Fibroblast of gingiva (primary cell): ENCODE measurements around the gene SEPTIN5.

Experiments
- DNase-seq: peaks from one replicate; pipeline ENCODE4 v3.0.0-alpha.2; 2011; ENCODE audit warnings: low read depth

Gene SEPTIN5

DNA sequence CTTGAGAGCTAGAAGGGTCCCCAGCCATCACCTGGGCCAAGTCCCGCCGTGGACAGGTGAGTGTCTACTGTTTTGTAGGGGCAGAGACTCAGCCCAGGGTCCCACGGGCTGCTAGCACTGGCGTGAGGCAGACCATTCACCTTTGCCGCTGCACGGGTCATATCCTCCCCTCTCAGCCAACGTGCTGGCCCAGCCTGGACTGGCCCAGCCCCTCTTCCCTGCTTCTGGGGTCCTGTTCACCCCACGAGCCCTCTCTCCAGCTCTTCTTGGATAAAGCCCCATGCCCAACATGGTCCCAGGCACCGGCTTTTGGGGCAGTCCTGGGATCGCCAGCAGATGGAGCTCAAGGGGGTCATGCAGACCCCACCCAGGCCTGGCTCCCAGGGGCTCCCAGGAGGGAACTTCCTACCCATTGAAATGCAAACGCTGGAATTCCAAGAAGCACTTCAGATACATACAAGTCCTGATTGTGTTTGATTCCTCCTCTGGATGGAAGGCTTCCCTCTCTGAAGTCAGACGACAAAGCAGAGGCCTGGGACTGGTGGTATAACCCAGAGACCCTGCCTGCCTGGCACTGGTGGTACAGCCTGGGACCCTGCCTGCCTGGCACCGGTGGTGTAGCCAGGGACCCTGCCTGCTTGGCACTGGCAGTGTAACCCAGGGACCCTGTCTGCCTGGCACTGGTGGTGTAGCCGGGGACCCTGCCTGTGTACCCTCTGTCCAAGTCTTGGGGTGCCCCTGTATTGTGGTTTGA is 8.9 kb upstream of the SEPTIN5 start:
- no peak for DNase-seq

DNA sequence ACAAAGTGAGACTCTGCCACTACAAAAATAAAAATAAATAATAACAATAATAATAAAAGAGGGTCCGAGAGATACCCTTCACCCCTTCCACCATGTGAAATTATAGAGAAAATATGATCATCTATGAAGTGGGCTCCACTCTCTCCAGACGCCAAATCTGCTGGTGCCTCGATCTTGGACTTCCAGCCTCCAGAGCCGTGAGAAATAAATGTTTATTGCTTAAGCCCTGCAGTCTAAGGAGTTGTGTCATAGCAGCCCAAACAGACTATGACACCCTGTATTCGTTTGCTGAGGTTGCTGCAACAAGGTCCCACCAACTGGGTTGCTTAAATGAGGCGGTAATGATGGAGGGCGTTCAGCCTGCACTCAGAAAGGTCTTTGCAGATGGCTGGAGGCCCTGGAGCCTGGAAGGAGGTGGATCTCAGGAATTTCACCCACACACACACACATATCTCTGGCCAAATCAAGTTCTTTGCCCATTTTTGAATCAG is 7.6 kb upstream of the SEPTIN5 start:
- DNase-seq = no peak

DNA sequence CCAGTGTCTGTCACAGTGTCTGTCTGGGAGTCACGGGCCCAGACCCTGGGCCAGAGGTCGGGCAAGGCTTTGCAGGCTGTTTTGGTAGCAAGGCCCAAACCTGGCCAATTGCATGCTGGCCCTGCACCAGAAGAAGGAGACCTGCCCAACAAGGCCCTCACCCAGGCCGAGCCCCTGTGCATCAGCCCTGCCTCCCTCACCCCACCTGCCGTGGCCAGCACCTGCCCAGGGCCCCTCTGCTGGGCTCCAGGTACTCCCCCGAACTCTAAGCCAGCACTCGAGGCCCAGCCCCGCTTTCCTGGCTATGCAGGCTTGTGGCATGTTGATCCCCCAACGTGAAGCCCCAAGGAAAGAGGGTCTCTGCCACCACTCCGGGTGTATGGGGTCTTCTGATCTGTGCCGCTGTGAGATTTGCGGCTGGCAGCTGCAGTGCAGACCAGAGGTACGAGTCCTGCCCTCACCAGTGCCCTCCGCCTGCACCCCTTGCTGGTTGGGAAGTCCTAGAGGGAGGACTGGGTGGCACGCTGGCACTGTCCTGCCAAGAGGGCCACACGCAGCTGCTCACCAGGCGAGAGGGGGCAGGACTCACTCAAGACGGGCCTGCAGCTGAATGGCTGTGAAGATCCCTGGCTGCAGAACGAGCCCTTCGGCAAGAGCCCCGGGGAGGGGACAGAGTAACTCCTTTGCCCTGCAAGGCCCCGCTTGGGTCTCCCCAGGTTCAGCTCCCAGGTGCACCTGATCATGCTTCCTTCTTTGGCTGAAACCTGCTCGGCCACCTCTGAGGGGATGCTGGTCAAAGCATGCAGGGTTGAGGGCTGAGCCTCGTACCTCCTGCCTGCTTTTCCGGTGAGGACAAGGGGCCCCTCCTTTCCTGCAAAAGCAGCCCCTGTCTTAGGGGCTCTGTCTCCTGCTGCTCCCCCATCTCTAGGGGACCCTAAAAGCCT is 6.7 kb upstream of the SEPTIN5 start:
- no peak for DNase-seq

DNA sequence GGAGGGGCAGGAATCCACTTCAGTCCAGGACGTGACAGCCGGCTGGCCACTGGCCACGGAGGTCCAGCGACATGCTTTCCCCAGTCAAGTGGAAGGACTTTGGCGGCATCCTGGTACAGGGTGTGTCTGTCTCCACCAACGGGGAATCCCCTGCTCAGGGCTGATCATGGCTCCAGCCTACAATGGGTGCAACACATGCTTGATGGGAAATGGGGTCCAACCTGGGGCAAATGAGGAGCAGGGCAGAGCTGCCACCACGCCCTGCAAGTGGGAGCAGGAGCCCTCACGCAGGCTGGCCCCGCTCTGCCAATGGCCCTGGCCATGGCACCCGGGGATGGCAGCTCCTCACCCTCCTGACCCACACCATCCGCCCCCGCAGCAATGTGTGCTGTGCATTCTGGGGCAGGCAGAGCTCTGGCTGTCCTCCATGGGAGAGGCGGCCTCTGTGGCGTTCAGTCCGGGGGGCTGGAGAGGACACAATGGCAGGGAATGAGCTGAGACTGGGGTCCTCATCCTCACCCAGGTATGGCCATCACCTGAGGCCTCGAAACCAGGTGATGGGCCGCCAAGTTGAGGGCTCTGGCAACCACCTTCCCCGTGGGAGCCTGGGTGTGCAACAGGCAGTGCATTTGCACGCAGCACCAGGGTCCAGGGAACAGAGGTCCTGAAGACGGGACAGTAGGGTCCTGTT is 5.8 kb upstream of the SEPTIN5 start:
- no peak for DNase-seq

DNA sequence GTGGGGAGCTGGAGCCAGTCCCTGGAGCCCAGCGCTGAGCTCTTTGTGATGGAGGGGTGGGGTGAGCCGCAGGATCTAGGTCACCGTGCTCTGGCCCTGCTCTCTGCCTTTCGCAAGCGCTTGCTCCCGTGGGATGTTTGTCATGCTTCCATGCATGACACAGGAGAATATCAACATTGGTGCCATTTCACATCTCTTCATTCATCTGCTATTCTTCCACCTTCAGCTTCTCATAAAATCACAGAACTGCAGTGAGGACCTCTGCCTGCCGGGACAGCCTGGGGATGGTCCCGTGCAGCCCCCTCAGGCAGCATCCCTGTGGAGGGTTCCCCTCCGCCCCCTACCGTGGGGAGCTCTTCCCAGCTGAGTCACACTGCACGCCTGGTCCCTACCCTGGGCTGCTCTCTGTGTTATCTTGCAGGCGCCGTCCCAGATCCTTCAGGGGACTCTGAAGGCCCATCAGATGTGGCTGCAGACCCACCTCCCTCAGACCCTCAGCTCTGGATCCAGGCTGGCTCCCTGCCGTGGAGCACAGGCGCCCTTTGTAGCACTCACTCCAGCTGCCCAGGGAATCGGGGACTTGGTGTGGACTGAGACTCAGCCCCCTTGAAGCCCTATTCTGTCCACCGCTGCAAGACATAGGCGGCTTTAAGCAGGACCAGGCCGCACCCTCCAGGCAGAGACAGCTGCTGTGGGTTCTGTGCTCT is 5.1 kb upstream of the SEPTIN5 start:
- DNase-seq = no peak

DNA sequence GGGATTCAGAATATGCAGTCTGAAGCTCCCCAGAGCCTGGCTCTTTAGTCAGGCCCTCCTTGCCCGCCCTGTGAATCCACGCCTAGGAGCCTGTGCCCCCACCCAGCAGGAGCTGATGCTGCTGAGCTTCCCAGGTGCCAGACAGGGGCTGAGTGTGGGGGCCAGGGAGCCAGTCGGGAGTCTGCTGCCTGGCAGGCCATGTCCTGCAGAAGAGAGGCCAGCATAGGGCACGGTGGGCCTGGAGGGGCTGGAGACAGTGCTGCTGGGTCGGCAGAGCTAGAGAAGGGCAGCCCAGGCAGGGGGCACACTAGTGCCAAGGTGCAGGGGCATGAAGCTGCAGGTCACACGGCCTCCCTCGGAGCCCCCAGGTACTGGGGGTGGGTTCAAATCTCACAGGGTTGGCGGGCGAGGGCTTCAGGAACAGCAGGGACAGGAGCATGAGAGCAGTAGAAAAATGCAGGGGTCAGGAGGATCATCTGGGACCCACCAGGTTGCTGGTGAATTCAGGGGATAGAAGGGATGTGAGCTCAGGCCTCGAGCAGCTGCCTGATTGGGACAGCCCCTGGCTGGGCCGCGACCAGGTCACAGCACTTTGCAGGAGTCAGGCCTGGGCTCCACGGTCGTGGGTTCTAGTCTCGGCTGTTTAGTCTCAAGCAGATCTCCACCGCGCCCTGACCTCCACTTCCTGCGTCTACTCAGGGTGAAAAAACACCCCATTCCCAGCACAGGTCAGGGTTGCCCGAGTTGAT is 4.1 kb upstream of the SEPTIN5 start:
- no peak for DNase-seq

DNA sequence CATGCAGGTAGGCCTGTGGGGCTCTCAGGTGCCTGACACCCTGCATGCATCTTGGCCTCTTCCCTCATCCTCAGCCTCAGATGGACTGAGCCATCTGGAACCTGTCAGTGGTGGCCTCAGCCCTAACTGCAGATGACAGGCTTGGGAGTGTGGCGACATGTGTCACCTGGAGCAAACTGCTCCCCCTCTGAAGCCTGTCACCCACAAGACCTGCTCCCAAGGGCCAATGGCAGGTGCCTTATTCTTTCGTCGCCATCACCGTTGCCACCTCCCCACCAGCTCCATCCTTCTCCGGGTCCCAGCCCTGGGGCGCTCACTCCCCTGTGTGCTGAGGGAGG is 3.6 kb upstream of the SEPTIN5 start:
- no peak for DNase-seq

DNA sequence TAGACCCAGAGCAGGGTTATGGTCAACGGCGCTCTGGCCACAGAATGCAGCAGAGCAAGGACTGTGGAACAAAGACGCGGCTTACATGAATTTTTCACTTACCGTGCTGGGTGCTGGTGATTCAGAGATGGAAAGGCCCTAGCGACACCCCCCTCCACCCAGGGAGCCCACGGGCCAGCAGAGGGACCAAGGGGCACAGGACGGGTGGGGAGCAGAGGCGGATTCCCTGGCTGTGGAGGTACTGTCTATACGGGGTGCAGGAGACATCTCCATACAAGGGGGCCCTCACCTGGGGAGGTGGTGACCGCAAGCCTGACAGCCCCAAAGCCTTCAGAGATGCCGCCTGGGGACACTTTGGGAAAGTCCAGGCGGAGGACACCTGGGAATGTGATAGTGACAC is 1.1 kb upstream of the SEPTIN5 start:
- no peak for DNase-seq

DNA sequence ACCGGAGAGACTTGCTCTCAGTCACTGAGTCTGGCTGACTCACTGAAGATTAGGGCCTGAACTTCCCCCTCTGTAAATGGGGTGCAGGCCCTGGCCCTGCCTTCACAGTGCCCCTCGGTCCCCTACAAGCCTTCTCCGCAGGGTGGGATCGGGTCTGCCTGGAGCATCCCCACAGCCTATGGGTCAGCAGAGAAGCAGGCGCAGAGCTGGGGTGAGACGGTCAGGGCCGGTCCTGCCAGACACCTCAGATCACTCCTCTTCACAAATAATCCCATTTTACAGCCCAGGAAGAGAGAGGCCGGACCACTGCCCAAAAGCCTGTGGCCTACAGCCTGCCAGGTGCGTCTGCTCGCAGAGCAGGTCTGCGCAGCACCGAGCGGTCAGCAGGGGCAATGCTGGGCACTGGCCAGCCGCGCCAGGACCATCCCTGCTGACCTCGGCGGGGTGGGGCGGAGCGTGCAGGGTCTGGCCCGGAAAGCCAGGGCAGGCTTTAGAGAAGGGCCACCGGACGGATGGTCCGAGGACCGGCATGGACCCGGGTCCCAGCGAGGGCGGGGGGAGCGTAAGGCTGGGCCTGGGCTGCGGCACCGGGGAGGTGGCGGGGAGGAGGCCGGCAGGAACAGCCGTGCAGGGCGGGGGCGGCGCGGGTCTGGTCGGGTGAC is 522 bp upstream of the SEPTIN5 start:
- DNase-seq = no peak

DNA sequence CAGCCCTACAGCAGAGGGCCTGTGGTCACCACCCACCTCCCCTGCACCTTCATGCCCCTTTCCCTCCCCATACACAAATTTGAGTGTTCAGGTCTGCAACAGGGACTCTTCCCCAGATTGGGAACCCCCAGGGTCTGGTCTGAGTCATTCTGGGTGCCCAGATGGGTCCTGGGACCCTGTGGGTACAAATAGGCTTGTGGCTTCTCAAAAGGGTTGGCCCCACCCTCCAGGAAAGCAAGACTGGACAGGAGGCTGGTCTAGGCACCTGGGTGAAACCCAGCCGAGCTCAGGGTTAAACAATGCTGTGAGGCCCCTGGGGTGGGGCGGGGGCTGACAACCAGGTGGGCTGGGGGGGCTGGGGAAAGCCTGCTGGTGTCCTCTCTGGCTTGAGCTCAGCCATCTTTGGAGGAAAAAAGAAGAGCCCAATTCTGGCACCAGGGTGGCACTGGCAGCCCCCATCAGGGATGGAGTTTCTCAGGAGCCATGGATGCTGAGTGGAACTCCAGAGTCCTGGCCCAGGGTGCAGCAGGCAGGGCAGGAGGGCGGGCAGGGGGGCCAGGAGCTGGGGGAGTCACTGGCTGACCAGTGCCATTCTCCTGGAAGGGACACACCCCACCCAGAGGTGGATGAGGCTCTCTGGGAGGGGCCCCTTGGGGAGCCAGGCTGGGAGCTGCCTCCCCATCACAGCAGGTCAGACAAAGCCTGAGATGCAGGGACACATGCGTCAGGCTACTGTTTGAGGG is 1.1 kb downstream of the SEPTIN5 start:
- no peak for DNase-seq

DNA sequence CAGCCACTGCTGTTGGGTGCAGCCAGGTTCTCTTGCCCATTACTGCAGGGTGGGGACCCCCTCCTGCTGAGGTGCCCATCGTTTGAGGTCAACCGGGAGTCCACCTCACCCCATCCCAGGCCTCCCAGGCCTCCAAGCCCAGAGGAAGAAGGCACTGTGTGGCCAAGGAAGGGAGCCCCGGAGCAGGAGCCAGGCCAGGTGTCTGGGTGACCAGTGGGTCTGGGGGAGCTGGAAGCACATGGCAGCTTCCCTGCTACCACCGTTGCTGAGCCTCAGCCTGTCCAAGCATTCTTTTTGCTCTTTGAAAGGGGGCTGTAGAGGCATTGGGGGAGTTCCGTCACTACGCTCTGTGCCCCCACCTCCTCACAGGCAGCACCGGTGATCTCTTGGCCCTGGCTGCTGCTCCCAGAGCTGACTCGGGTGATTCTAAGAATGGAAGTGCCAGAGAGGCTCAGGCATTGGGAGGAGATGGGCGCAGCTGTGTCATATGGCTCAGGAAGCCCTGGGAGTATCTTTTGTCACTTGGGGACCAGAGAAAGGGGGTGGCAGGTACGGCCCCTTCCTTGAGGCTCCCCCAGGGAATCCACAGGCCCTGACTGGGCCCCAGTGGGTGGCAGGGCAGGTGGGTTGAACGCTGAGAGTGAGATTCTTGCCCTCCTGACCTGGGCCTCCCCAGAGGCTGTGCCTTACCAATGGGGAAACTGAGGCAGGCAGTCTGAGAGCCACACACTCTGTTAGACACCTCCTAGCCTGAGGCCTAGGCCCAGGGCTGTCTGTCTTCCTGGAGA is 1.9 kb downstream of the SEPTIN5 start:
- DNase-seq = no peak

DNA sequence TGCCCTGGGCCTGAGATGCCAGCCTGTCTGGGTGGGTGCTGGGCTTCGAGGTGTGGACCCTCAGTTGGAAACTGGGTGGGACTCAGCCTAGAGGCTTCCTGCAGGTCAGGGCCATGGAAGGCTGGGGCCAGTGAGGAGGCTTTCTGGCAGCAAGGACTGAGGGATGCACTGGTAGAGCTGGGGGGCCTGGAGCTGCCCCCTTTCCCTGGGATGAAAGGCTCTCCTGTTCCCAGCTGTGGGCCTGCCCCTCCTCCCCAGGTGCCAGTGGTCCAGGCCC is 2.5 kb downstream of the SEPTIN5 start:
- DNase-seq = no peak

DNA sequence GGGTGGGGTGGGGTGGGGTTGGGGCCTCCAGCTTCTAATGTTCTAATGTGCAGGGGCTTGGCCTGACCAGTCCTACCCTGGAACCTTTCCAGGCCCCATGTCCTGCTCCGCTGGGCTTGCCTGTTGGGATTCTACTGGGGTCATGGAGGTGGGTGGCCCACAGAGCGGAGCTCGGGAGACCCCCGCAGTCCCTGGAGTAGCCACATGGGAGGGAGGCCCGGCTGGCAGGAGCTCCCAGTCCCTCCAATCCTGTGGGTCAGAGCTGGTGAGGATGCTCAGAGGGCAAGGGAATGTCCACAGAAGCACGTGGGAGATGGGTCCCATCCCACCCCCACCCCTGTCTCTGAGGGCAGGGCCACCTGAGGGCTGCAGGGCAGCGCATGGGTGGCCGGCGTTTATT is 2.9 kb downstream of the SEPTIN5 start:
- DNase-seq = no peak

DNA sequence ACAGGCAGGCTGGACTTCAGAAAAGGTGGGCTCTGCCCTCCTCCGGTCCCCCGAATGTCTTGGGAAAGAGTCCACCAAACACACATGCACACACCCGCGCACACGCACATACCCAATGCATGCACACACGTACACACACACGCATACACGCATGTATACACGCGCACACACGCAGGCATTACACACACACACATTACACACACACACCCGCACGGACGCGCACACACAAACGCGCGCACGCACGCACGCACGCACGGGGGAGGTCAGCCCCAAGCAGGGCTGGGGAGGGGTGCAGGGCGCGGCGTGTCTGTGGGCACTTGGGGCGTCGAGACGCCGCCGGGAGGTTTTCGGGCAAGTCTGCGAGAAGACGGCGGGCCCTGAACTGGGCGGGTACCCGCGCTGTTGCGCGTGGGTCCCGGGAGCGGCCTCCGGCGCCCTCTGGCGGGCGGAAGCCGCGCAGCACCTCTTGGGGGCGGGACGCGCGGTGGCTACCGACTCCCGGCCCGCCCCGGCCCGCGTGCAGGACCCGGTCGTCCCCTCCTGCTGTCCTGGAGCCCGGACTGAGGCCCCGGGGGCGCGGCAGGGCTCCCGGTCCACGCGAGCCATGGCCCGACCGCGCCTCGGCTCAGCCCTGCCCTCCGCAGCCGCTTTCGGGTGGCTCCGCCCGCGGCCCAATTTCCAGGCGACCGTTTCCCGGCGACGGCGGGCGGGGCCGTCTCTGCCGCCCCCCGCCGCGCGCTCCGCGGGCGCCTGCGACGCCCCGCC is 3.6 kb downstream of the SEPTIN5 start:
- peak; percentile 57 for DNase-seq

DNA sequence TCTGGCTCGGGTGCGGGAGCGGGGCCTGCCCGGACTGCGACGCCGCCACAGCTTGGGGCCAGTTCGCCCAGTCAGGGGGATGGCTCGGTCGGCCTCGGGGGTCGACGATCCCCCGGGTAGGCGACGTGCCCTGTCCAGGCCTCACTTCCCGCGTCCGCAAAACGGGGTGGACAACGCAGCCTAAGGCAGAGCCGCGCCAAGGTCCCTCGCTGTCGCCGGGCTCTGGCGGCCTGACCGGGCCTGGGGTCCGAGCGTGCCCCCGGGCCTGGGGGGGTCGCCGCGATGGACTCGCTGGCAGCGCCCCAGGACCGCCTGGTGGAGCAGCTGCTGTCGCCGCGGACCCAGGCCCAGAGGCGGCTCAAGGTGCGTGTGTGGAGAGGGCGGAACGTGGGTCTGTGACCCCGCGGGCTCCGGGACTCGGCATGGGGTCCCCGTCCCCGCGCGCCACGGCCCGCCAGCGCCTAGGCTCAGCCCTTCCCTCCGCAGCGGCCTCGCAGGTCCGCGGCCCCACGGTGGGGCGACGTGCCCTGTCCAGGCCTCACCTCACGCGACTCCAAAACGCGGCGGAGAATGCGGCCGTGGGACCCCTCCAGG is 4.2 kb downstream of the SEPTIN5 start:
- DNase-seq = no peak

DNA sequence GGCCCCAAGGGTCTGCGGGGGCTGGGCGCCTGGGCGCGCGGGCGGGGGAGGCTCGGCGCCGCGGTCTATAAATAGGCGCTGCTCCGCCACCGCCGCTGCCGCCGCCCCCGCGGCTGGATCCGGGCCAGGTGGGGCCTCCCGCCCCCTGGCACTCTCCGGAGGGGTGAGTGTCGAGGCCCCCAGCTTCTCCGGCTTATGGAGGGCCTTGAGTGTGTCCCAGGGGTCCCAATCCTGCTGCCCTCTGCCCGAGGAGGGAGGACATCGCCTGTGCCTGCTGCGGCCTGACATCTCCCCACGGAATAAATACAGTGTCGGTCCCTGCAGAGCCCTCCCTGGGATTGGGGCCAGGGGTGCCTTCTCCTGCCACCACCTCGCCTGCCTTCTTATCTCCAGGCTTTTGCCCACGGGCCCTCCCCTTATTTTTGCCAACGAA is 4.8 kb downstream of the SEPTIN5 start:
- no peak for DNase-seq

DNA sequence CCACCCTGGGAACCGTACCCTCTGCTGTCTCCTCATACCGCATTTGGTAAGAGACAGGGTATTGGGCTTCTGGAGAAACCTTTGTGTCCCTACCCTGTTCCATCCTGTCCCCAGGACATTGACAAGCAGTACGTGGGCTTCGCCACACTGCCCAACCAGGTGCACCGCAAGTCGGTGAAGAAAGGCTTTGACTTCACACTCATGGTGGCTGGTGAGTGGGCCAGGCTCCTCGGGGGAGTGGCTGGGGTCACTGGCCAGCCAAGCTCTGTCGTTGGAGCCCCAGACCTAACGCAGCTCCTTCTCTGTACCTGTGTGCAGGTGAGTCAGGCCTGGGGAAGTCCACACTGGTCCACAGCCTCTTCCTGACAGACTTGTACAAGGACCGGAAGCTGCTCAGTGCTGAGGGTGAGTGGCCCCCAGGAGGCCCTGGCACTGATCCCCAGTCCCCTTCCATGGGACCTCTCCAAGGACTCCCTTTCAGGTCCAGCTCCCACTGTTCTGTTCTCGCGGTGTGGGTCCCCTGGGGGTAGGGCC is 5.3 kb downstream of the SEPTIN5 start:
- no peak for DNase-seq
